Right lobe of liver (tissue), 4 donors: ENCODE data around the gene CBFA2T2.
"Not testable (repeated sequence)": the region's sequence is repeated elsewhere in the genome, so short reads cannot be mapped to it uniquely, and the experiment has no call there.

Source experiments
- POLR2A ChIP-seq: fragments of 450-650 bp; IDR thresholded peaks from one replicate; pipeline ENCODE4 v1.6.1; 2017; ENCODE audit warnings: antibody characterized with exemption, mild to moderate bottlenecking
- TF ChIP-seq, protein P1 (sequence below), 4 donors: fragments of 200-600 bp in 3 of 4; fragments of 450-650 bp in 1 of 4; IDR thresholded peaks; one replicate each; pipeline versions ENCODE4 v1.5.1 to v1.8.0; 2016 to 2022; ENCODE audit warnings: antibody characterized with exemption in 4 of 4, mild to moderate bottlenecking in 2 of 4
- donor health status: DM: no; HTN: no; CAD: no.
- donor health status: DM: no; HTN: no; CAD: no.
- donor health status: DM: no; HTN: yes; CAD: no.

DNA sequence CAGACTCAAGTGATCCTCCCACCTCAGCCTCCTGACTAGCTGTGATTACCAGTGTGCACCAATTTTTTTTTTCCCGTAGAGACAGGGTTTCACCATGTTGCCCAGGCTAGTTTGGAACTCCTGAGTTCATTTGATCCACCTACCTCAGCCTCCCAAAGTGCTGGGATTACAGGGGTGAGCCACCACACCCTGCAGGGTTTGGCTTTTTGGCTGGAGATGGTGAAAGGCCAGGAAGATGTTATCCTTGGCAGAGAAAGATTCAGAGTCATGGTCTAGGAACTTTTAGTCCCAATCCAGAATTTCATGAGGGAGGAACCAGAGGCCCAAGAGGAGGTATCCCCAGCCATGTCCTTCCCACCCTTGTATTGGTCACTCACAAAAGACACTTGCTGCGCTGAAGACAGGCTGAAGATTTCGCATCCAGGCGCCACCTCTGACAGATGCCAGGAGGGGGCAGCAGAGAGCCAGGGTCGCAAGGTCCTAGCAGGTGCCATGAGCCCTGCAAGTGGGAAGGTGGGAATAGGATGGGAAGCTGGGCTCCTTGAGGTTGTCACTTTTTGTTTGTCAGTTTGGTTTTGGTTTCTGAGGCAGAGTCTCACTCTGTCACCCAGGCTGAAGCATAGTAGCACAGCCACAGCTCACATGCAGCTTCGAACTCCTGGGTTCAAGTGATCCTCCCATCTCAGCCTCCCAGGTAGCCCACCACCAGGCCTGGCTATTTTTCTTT is 32.8 kb upstream of the CBFA2T2 start:
- TF ChIP-seq, protein P1, sequence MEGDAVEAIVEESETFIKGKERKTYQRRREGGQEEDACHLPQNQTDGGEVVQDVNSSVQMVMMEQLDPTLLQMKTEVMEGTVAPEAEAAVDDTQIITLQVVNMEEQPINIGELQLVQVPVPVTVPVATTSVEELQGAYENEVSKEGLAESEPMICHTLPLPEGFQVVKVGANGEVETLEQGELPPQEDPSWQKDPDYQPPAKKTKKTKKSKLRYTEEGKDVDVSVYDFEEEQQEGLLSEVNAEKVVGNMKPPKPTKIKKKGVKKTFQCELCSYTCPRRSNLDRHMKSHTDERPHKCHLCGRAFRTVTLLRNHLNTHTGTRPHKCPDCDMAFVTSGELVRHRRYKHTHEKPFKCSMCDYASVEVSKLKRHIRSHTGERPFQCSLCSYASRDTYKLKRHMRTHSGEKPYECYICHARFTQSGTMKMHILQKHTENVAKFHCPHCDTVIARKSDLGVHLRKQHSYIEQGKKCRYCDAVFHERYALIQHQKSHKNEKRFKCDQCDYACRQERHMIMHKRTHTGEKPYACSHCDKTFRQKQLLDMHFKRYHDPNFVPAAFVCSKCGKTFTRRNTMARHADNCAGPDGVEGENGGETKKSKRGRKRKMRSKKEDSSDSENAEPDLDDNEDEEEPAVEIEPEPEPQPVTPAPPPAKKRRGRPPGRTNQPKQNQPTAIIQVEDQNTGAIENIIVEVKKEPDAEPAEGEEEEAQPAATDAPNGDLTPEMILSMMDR (IDR thresholded peaks at IDR 0.05): peak; percentile 89 to 96 (median 92)
- TF ChIP-seq POLR2A: not testable (repeated sequence)
